ENCODE measurements around the gene APOE. TPM values are rescaled to one million over a fixed set of nuclear protein-coding genes. Genes with fewer than 3 reads are reported as not detected.

APOE gene
- total RNA-seq, 3 donors from 2014 or later, result 32.7 to 74.6 (median 46.2) TPM

- ATAC-seq, result no peak
- Histone ChIP-seq H3K9me3 (no peaks in the 10 kb centered on the region), H3K4me1 (ENCODE audit: low read depth) (peaks cover 11% of the 10 kb centered on the region), H3K4me3 (no peak overlapping the region), H3K36me3 (ENCODE audit: low read depth) (no peaks in the 10 kb centered on the region)
- TF ChIP-seq CTCF (IDR thresholded peaks at IDR 0.05), result no peak
- intact Hi-C loops (cut with DNase I, micrococcal nuclease), result no loop called here
- no peak for DNase-seq
Observed at GRCh38 chr19:44872661-44873060, 32.9 kb upstream of the APOE start.

GRCh38 chr19:44874317-44874716 is 31.3 kb upstream of the APOE start:
- intact Hi-C loops (cut with DNase I, micrococcal nuclease), result no loop called here
- DNase-seq (no peak), ATAC-seq (no peak)
- no peak for TF ChIP-seq CTCF (IDR thresholded peaks at IDR 0.05)
- Histone ChIP-seq H3K36me3 (ENCODE audit: low read depth) (no peaks in the 10 kb centered on the region), H3K4me1 (ENCODE audit: low read depth) (peaks cover 11% of the 10 kb centered on the region), H3K9me3 (no peaks in the 10 kb centered on the region), H3K4me3 (no peak overlapping the region)

- intact Hi-C loops (cut with DNase I, micrococcal nuclease), result no loop called here
- H3K4me1 ChIP-seq (ENCODE audit: low read depth), result peaks cover 11% of the 10 kb centered on the region
- H3K36me3 ChIP-seq (ENCODE audit: low read depth), result no peaks in the 10 kb centered on the region
- H3K9me3 ChIP-seq, result no peaks in the 10 kb centered on the region
- no peak for TF ChIP-seq CTCF (IDR thresholded peaks at IDR 0.05)
- no peak overlapping the region for H3K4me3 ChIP-seq
- peak in 2 of 3 donors; percentile 57 to 69 for DNase-seq
- peak; percentile 80 for ATAC-seq
Observed at GRCh38 chr19:44875666-44876451, 29.7 kb upstream of the APOE start.

GRCh38 chr19:44876930-44877535 is 28.6 kb upstream of the APOE start:
- TF ChIP-seq CTCF (IDR thresholded peaks at IDR 0.05), result no peak
- Histone ChIP-seq H3K4me3 (no peak overlapping the region), H3K9me3 (no peaks in the 10 kb centered on the region), H3K36me3 (ENCODE audit: low read depth) (no peaks in the 10 kb centered on the region), H3K4me1 (ENCODE audit: low read depth) (peaks cover 11% of the 10 kb centered on the region)
- intact Hi-C loops (cut with DNase I, micrococcal nuclease), result no loop called here
- ATAC-seq, result no peak
- no peak for DNase-seq

- no peaks in the 10 kb centered on the region for H3K36me3 ChIP-seq (ENCODE audit: low read depth)
- no peak for DNase-seq
- peaks cover 11% of the 10 kb centered on the region for H3K4me1 ChIP-seq (ENCODE audit: low read depth)
- H3K4me3 ChIP-seq, result no peak overlapping the region
- ATAC-seq, result no peak
- intact Hi-C loops (cut with DNase I, micrococcal nuclease), result no loop called here
- no peak for TF ChIP-seq CTCF (IDR thresholded peaks at IDR 0.05)
- H3K9me3 ChIP-seq, result no peaks in the 10 kb centered on the region
Observed at GRCh38 chr19:44878120-44878865, 27.3 kb upstream of the APOE start.

Measured in mucosa of descending colon (tissue), 3 donors.